Measurements from ENCODE around the gene PDCD2. TPM values are rescaled to one million over a fixed set of nuclear protein-coding genes. Genes with fewer than 3 reads are reported as not detected.
A peak's percentile ranks its signal among the peaks of the same experiment; 100 is the strongest.
"Not testable (repeated sequence)": the region's sequence is repeated elsewhere in the genome, so short reads cannot be mapped to it uniquely, and the experiment has no call there.

The PDCD2 gene
- total RNA-seq, 3 donors from 2014 or later (not counting 1 experiment from before 2014, with no cell fraction given), result 40.4 to 58.4 (median 42.2) TPM

DNA sequence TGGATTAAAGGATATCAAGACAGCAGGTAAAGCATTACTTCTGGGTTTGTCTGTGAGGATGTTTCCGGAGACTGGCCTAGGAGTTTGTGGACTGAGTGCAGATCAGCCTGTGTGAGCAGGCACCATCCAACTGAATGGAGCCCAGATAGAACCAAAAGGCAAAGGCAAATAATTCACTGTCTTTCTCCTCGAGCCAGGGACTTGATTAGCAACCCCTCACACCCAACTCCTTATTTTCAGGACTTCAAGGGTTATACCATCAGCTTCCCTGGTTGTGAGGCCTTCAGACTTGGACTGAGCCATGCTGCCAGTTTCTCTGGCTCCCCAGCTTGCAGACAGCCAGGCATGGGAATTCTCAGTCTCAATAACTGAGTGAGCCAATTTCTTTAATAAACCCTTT is 50.6 kb downstream of the PDCD2 start:
- intact Hi-C loops (cut with micrococcal nuclease), result no loop called here
- TF ChIP-seq, protein P1, sequence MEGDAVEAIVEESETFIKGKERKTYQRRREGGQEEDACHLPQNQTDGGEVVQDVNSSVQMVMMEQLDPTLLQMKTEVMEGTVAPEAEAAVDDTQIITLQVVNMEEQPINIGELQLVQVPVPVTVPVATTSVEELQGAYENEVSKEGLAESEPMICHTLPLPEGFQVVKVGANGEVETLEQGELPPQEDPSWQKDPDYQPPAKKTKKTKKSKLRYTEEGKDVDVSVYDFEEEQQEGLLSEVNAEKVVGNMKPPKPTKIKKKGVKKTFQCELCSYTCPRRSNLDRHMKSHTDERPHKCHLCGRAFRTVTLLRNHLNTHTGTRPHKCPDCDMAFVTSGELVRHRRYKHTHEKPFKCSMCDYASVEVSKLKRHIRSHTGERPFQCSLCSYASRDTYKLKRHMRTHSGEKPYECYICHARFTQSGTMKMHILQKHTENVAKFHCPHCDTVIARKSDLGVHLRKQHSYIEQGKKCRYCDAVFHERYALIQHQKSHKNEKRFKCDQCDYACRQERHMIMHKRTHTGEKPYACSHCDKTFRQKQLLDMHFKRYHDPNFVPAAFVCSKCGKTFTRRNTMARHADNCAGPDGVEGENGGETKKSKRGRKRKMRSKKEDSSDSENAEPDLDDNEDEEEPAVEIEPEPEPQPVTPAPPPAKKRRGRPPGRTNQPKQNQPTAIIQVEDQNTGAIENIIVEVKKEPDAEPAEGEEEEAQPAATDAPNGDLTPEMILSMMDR (IDR thresholded peaks at IDR 0.05), result no peak
- H3K36me3 ChIP-seq (ENCODE audit: control insufficient read depth, insufficient read depth, low read length), result peaks cover 63% of the 10 kb centered on the region
- no peaks in the 10 kb centered on the region for H3K9me3 ChIP-seq (ENCODE audit: control insufficient read depth, insufficient read depth, low read length)
- no peak overlapping the region for H3K27ac ChIP-seq (ENCODE audit: low read length)
- no peaks in the 10 kb centered on the region for H3K4me1 ChIP-seq (ENCODE audit: control insufficient read depth, insufficient read depth, low read length)
- H3K36me3 Mint-ChIP-seq, result peaks cover 24% of the 10 kb centered on the region
- ATAC-seq (no peak), DNase-seq (no peak)
- no peaks in the 10 kb centered on the region for H3K27me3 Mint-ChIP-seq (ENCODE audit: low read depth in 2 of 2)
- 97% methylated on average over 2 of the region's 2 CpGs for WGBS (ENCODE audit: insufficient coverage)
- no peak overlapping the region for H3K27ac Mint-ChIP-seq
- H3K4me3 ChIP-seq (ENCODE audit: low read length), result no peak overlapping the region
- H3K27me3 ChIP-seq (ENCODE audit: control insufficient read depth, insufficient read depth, low read length), result no peaks in the 10 kb centered on the region
- no peaks in the 10 kb centered on the region for H3K9me3 Mint-ChIP-seq
- H3K4me3 Mint-ChIP-seq, result no peak overlapping the region
- peaks cover 3 to 7% of the 10 kb centered on the region in 2 donors for H3K4me1 Mint-ChIP-seq

DNA sequence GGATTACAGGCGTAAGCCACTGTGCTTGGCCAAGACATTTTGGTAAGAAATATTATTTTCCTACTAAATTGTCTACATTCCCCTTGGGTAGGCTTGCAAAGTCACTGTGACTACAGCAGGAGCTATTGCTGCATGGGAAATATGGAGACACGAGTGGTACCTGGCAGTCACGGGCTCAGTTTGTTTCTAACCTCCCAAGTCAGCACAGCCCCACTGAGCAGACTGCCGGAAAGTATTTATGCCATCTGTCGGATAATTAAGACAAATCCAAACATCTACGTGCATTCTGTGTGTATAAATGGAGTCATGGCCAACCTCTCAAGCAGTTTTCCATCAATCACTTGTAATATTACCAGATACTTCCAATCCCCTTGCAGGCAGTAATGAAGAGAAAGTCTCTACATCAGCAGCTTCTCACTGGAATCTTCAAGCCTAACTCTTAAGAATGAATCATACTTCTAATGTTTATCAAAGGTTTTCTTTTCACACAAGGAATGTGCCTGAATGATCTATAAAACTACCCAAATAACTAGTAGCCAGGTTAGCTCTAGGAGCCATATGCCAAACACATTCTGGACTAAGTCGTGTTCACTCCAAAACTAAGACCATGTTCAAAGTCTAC is 51.5 kb downstream of the PDCD2 start:
- TF ChIP-seq, protein P1 (IDR thresholded peaks at IDR 0.05), result no peak
- Histone ChIP-seq H3K27me3 (ENCODE audit: control insufficient read depth, insufficient read depth, low read length) (no peaks in the 10 kb centered on the region), H3K9me3 (ENCODE audit: control insufficient read depth, insufficient read depth, low read length) (no peaks in the 10 kb centered on the region), H3K4me3 (ENCODE audit: low read length) (no peak overlapping the region), H3K36me3 (ENCODE audit: control insufficient read depth, insufficient read depth, low read length) (peaks cover 59% of the 10 kb centered on the region), H3K4me1 (ENCODE audit: control insufficient read depth, insufficient read depth, low read length) (no peaks in the 10 kb centered on the region), H3K27ac (ENCODE audit: low read length) (no peak overlapping the region)
- Mint-ChIP-seq H3K4me3 (no peak overlapping the region), H3K27me3 (ENCODE audit: low read depth in 2 of 2) (no peaks in the 10 kb centered on the region), H3K27ac (no peak overlapping the region), H3K36me3 (peaks cover 24% of the 10 kb centered on the region), H3K4me1 (peaks cover 0 to 7% of the 10 kb centered on the region in 2 donors), H3K9me3 (no peaks in the 10 kb centered on the region)
- DNase-seq, result no peak
- no peak for ATAC-seq
- intact Hi-C loops (cut with micrococcal nuclease), result no loop called here
- 95% methylated on average over 5 of the region's 7 CpGs for WGBS (ENCODE audit: insufficient coverage)

DNA sequence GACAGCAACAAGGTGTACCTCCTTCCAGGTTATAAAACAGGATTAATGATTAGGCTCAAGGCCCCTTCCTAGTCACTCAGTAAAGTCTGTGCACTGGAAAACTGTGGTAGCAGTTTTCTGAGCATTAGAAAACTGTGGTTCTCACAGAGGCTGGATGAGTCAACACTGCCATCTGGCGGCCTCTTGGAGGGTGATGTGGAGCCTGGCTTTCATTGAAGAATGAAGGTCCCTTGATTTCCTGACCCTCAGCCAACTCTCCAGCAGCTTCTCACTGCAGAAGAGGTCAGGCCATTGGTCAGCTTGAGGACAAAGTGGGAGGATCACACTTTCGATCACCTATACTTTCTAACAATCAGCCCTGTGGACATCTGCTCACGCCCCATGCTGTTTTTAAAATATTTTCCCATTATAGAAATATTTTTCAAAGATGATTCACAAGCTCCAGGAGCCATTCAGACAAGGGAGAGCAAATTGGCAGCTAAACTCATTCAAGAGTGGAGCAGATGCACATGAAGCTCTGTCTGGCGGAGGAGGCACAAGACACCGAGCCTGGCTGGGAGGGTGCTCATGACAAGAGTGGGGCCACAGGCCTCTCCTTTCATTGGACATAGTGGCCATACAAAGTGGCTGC is 54.5 kb downstream of the PDCD2 start:
- H3K27me3 Mint-ChIP-seq (ENCODE audit: low read depth in 2 of 2), result no peaks in the 10 kb centered on the region
- H3K9me3 ChIP-seq (ENCODE audit: control insufficient read depth, insufficient read depth, low read length), result no peaks in the 10 kb centered on the region
- no peak overlapping the region for H3K4me3 ChIP-seq (ENCODE audit: low read length)
- H3K4me3 Mint-ChIP-seq, result no peak overlapping the region
- peaks cover 28% of the 10 kb centered on the region for H3K36me3 ChIP-seq (ENCODE audit: control insufficient read depth, insufficient read depth, low read length)
- TF ChIP-seq, protein P1 (IDR thresholded peaks at IDR 0.05), result peak; percentile 88
- intact Hi-C loops (cut with micrococcal nuclease), result loop anchor here (1.0 to 10.0 kb wide), 4 partner anchors 580 to 1575 kb away; no protein-coding TSS in a partner anchor
- H3K27me3 ChIP-seq (ENCODE audit: control insufficient read depth, insufficient read depth, low read length), result peaks cover 2% of the 10 kb centered on the region
- peaks cover 0 to 4% of the 10 kb centered on the region in 2 donors for H3K4me1 Mint-ChIP-seq
- no peaks in the 10 kb centered on the region for H3K9me3 Mint-ChIP-seq
- H3K4me1 ChIP-seq (ENCODE audit: control insufficient read depth, insufficient read depth, low read length), result no peaks in the 10 kb centered on the region
- ATAC-seq (peak; percentile 73 to 92 (median 89)), DNase-seq (peak; percentile 69 to 82)
- H3K27ac Mint-ChIP-seq, result no peak overlapping the region
- 66% methylated on average over 5 of the region's 5 CpGs for WGBS (ENCODE audit: insufficient coverage)
- no peak overlapping the region for H3K27ac ChIP-seq (ENCODE audit: low read length)
- H3K36me3 Mint-ChIP-seq, result peaks cover 1% of the 10 kb centered on the region

DNA sequence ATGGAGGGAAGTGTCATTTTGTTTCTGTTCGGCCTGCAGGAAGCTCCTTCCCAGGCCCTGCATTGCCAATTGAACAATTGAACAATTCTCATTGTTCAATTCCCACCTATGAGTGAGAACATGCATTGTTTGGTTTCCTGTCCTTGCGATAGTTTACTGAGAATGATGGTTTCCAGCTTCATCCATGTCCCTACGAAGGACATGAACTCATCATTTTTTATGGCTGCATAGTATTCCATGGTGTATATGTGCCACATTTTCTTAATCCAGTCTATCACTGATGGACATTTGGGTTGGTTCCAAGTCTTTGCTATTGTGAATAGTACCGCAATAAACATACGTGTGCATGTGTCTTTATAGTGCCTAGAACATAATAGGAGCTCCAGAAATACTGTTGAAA is 56.4 kb downstream of the PDCD2 start:
- not testable (repeated sequence) for H3K27me3 Mint-ChIP-seq (ENCODE audit: low read depth in 2 of 2); H3K27me3 ChIP-seq (ENCODE audit: control insufficient read depth, insufficient read depth, low read length); DNase-seq; ATAC-seq; H3K4me3 Mint-ChIP-seq; H3K4me3 ChIP-seq (ENCODE audit: low read length); H3K27ac ChIP-seq (ENCODE audit: low read length); H3K9me3 ChIP-seq (ENCODE audit: control insufficient read depth, insufficient read depth, low read length); H3K27ac Mint-ChIP-seq; H3K9me3 Mint-ChIP-seq; H3K36me3 Mint-ChIP-seq
- Histone ChIP-seq H3K36me3 (ENCODE audit: control insufficient read depth, insufficient read depth, low read length) (peaks cover 10% of the 10 kb centered on the region), H3K4me1 (ENCODE audit: control insufficient read depth, insufficient read depth, low read length) (peaks cover 13% of the 10 kb centered on the region)
- 100% methylated on average over 2 of the region's 5 CpGs for WGBS (ENCODE audit: insufficient coverage)
- H3K4me1 Mint-ChIP-seq, result peaks cover 13 to 18% of the 10 kb centered on the region in 2 donors
- intact Hi-C loops (cut with micrococcal nuclease), result loop anchor here (10.0 kb wide), 1 partner anchor 1573 kb away; no protein-coding TSS in a partner anchor

Measured in natural killer cell (primary cell).